Activated naive CD8-positive, alpha-beta T cell treated with anti-CD3 and anti-CD28 coated beads, Interleukin-2, amount 10 ng/mL, durations not matched to agents 7 days and 5 days (primary cell): ENCODE measurements around the gene ARHGAP11B. TPM values are rescaled to one million over a fixed set of nuclear protein-coding genes. Genes with fewer than 3 reads are reported as not detected.
A peak's percentile ranks its signal among the peaks of the same experiment; 100 is the strongest.
"Not testable (repeated sequence)": the region's sequence is repeated elsewhere in the genome, so short reads cannot be mapped to it uniquely, and the experiment has no call there.

Experiments
- ATAC-seq: fragments of 150-1000 bp; cut with Tn5 transposase; one replicate; pipeline ENCODE4 v1.10.0; 2021; ENCODE audit warnings: low read depth, moderate library complexity
- POLR2A ChIA-PET: fragments of 350-600 bp; sonication (Branson Sonifier 250); formaldehyde crosslinking; loops from one replicate; lab custom pipeline; 2021; ENCODE audit warnings: antibody characterized with exemption; lab: Charles Lee
- DNase-seq: peaks from one replicate; pipeline ENCODE4 v3.0.0; 2021
- H3K27ac Mint-ChIP-seq: one replicate; pipeline ENCODE4 v1.8.0; 2022; ENCODE audit warnings: mild to moderate bottlenecking, mixed read lengths
- H3K27me3 Mint-ChIP-seq: one replicate; pipeline ENCODE4 v1.8.0; 2022; ENCODE audit warnings: mild to moderate bottlenecking, moderate library complexity, mixed read lengths
- H3K36me3 Mint-ChIP-seq: one replicate; pipeline ENCODE4 v1.8.0; 2021; ENCODE audit warnings: mild to moderate bottlenecking, mixed read lengths
- H3K4me1 Mint-ChIP-seq: one replicate; pipeline ENCODE4 v1.8.0; 2021; ENCODE audit warnings: mixed read lengths
- H3K4me3 Mint-ChIP-seq: one replicate; pipeline ENCODE4 v1.8.0; 2022; ENCODE audit warnings: mild to moderate bottlenecking, moderate library complexity, mixed read lengths
- H3K9me3 Mint-ChIP-seq: one replicate; pipeline ENCODE4 v1.8.0; 2021; ENCODE audit warnings: mixed read lengths
- total RNA-seq, 2 experiments: library from RNA; stranded (reverse); gene quantifications; one replicate each; pipeline ENCODE4 v1.2.3, GENCODE V29; 2021

The ARHGAP11B gene

DNA sequence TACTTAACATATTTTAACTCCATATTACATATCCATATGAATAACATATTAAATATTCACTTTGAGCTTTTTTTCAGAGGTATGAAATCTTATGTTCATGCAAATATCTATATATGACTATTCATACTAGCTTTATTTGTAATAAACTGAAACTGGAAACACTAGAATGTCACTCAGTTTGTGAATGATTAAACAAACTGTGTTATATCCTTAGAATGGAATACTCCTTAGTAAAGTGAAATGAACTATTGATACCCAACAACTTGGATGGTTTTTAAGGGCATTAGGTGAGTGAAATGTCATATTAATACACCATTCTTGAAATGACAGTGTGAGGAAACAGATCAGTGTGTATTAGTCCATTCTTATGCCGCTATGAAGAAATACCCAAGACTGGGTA is 45.4 kb downstream of the ARHGAP11B start:
- no peak for ATAC-seq
- Mint-ChIP-seq H3K27me3 (no peaks in the 10 kb centered on the region), H3K27ac (no peak overlapping the region), H3K36me3 (peaks cover 44% of the 10 kb centered on the region), H3K4me3 (no peak overlapping the region), H3K9me3 (no peaks in the 10 kb centered on the region), H3K4me1 (peaks cover 2% of the 10 kb centered on the region)
- no peak for DNase-seq
- POLR2A ChIA-PET, result no interaction called here

DNA sequence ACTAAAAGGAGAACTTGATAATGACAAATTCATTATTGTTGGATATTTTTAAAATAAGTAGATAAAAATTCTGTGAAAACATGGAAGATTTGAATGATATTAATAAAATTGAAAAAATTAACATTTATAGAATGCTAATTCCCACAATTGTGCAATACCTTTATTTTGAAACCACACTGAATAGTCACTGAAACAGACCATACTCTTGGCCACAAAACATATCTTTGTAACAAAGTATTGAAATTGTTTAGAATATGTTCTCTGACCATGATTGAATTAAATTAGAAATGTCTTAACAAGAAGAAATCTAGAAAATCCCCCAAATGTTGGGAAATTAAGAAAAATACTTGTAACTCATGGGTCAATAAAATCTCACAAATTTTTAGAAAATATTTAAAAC is 49.2 kb downstream of the ARHGAP11B start:
- Mint-ChIP-seq H3K27me3 (no peaks in the 10 kb centered on the region), H3K36me3 (peaks cover 41% of the 10 kb centered on the region), H3K9me3 (no peaks in the 10 kb centered on the region), H3K4me3 (no peak overlapping the region), H3K4me1 (no peaks in the 10 kb centered on the region), H3K27ac (no peak overlapping the region)
- ATAC-seq (no peak), DNase-seq (no peak)
- POLR2A ChIA-PET, result no interaction called here

DNA sequence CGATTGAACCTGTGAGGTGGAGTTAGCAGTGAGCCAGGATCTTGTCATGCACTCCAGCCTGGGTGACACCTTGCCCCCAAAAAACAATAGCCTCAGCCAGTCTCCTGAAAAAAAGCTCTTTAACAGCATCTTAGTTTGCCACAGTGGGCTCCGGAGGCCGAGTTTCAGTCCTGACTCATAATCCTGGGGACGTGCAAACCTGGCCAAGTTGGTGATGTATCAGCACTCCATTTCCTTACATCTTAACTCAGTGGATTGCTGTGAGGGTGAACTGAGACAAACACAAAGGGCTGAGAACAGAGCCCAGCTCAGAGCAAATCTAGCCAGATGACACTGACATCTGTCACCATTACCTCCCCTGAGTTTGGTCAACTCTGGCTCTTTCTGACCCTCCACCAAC is 50.0 kb downstream of the ARHGAP11B start:
- H3K9me3 Mint-ChIP-seq, ATAC-seq, H3K27me3 Mint-ChIP-seq, H3K27ac Mint-ChIP-seq, DNase-seq, H3K4me1 Mint-ChIP-seq, POLR2A ChIA-PET, H3K4me3 Mint-ChIP-seq: not testable (repeated sequence)
- peaks cover 38% of the 10 kb centered on the region for H3K36me3 Mint-ChIP-seq

DNA sequence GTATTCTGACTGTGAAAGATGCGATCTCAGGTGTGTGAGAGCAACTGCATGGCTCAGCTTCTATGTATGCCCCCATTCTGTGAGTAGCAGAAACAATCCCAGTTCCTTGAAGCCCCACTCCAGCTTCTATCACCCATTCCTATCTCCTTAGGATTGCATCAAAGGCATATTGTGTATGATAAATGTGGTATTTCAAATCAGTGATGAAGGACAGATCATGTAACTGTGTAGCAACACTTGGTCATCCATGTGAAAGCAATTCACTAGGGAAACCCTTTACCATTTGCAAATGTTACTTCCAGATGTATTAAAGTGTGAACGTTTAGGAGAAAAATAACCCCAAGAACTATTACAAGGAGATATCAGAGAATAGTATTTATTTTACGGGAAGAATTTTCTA is 55.1 kb downstream of the ARHGAP11B start:
- POLR2A ChIA-PET, result interaction anchor here (0.7 kb wide), 1 partner anchor 439 kb away, joined by 3 read pairs; no protein-coding TSS in a partner anchor
- peaks cover 23% of the 10 kb centered on the region for H3K36me3 Mint-ChIP-seq
- not testable (repeated sequence) for DNase-seq, H3K9me3 Mint-ChIP-seq, H3K27ac Mint-ChIP-seq, H3K4me3 Mint-ChIP-seq, ATAC-seq, H3K27me3 Mint-ChIP-seq, H3K4me1 Mint-ChIP-seq

DNA sequence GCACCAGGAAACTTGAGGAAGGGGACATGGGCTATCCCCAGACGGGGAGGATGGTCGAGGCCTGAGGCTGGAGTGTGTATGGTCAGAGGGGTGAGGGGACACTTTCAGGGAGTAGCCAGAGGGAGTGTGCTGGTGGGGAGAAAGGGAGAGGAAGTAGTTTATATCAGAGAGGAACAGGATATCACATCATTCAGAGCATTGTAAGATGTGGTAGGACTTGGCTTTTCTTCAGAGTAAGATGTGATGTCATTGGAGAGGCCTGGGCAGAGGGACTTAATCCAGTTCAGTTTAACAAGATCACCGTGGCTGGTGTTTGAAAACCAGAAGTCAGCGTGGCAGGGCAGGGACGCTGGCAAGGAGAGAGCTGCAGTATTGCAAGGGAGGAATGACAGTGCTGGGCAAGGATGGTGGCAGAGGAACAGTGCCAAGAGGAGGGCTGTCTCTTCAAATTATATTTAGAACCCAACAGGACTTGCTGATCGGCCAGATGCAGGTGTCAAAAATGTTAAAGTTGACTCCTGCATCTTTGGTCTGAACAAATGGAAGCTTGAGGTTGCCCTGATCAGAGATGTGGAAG is 59.9 kb downstream of the ARHGAP11B start:
- POLR2A ChIA-PET, H3K27me3 Mint-ChIP-seq, H3K4me3 Mint-ChIP-seq, DNase-seq, H3K4me1 Mint-ChIP-seq, H3K9me3 Mint-ChIP-seq: not testable (repeated sequence)
- ATAC-seq, result peak; percentile 86
- Mint-ChIP-seq H3K27ac (peak overlapping the region; percentile 86), H3K36me3 (peaks cover 17% of the 10 kb centered on the region)

DNA sequence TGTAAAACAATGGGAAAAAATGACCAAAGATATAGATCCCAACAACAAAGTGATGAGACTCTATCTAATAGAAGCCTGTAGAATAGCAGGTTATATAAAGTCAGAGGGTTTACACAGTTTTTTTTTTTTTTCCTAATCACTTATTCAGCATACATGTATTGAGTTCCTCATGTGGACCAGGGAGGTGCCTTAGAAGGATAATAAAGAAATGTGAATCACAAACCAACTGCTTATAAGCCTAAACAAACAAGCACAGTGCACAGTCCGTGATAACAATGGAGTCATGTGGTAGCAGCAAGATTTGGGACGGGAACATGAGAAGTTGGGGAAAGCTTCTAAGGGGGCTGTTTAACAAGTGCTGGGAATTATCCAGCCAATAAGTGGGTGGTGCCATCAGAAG is 60.7 kb downstream of the ARHGAP11B start:
- H3K27ac Mint-ChIP-seq, DNase-seq, ATAC-seq, H3K4me1 Mint-ChIP-seq, H3K4me3 Mint-ChIP-seq, H3K9me3 Mint-ChIP-seq, POLR2A ChIA-PET, H3K27me3 Mint-ChIP-seq: not testable (repeated sequence)
- H3K36me3 Mint-ChIP-seq, result peaks cover 17% of the 10 kb centered on the region

Other genes with a start within 250 kb of the ARHGAP11B start
- gene CHRFAM7A, start 232.6 kb upstream of the ARHGAP11B start, total RNA-seq, result 1 to 10 TPM; 1.9 to 2.7 TPM
- 10 to 100 TPM; 28.2 to 35.4 TPM for gene GOLGA8R, start 211.9 kb upstream of the ARHGAP11B start, total RNA-seq
- gene GOLGA8Q, start 74.1 kb upstream of the ARHGAP11B start, total RNA-seq, result 10 to 100 TPM; 13.1 to 16.0 TPM
- under 1 TPM; 0.54 to 0.64 TPM for gene GOLGA8H, start 22.1 kb upstream of the ARHGAP11B start, total RNA-seq